ENCODE measurements around the gene PPIF. TPM values are rescaled to one million over a fixed set of nuclear protein-coding genes. Genes with fewer than 3 reads are reported as not detected.
A peak's percentile ranks its signal among the peaks of the same experiment; 100 is the strongest.

The PPIF gene
- total and polyA plus RNA-seq, 2 of the 4 experiments (the other 2 are of a cell fraction) = 29.2 to 130 TPM

GRCh38 chr10:79375321-79376077 lies 28.2 kb downstream of the PPIF start:
- H2AFZ ChIP-seq (replicated peaks; ENCODE audit: low read length, poor library complexity) = peak overlapping the region; percentile 87
- H3K27me3 ChIP-seq (ENCODE audit: control insufficient read depth, insufficient read depth, low read length) = no peaks in the 10 kb centered on the region
- dilution Hi-C loops (cut with HindIII; ENCODE audit: low sequenced_read_pairs, unreplicated experiment) (no loop called here), intact Hi-C loops (cut with micrococcal nuclease) (loop anchor here (2.0 to 10.0 kb wide), 2 partner anchors 159 to 233 kb away; no protein-coding TSS in a partner anchor), in situ Hi-C loops (cut with MboI; ENCODE audit: low sequenced_read_pairs) (loop anchor here (10.0 to 25.0 kb wide), 3 partner anchors 112 to 549 kb away; no protein-coding TSS in a partner anchor)
- H2AK5ac ChIP-seq (ENCODE audit: low read depth, low read length) = peak overlapping the region; percentile 83
- peaks cover 31% of the 10 kb centered on the region for H3K9me1 ChIP-seq (ENCODE audit: insufficient read depth, low read length)
- ATAC-seq (ENCODE audit: low read depth) (peak; percentile 46), DNase-seq (peak; percentile 59)
- peaks cover 20% of the 10 kb centered on the region for H3K4me1 ChIP-seq (ENCODE audit: control insufficient read depth, insufficient read depth, low read length)
- H3K9me3 ChIP-seq (ENCODE audit: control insufficient read depth, insufficient read depth, low read length) = no peaks in the 10 kb centered on the region
- peak overlapping the region; percentile 89; the same call in 2 of the 3 replicates for H2BK15ac ChIP-seq (ENCODE audit: low read depth, low read length)
- H3K27ac ChIP-seq (ENCODE audit: insufficient read depth, low read length) = no peak overlapping the region
- peak overlapping the region; percentile 92 for H4K91ac ChIP-seq (ENCODE audit: insufficient read depth, low read depth, low read length)
- ChIA-PET POLR2A (ENCODE audit: unreplicated experiment) (no interaction called here), CTCF (interaction anchor here (0.6 kb wide), 1 partner anchor 553 kb away, joined by 3 read pairs; no protein-coding TSS in a partner anchor)
- no peaks in the 10 kb centered on the region for H4K20me1 ChIP-seq (ENCODE audit: insufficient read depth, low read length)
- no peaks in the 10 kb centered on the region for H3K36me3 ChIP-seq (ENCODE audit: control insufficient read depth, insufficient read depth, low read length)
- H3K14ac ChIP-seq (replicated peaks; ENCODE audit: low read depth, low read length) = peak overlapping the region; percentile 70
- H2BK20ac ChIP-seq (ENCODE audit: low read depth, low read length) = peak overlapping the region; percentile 63
- H3K79me1 ChIP-seq (ENCODE audit: low read depth in 1 of 2, low read length in 2 of 2) = peaks cover 0 to 3% of the 10 kb centered on the region in 2 experiments; a peak in 1 of 4 replicates
- H2BK120ac ChIP-seq (ENCODE audit: low read depth, low read length) = peak overlapping the region; percentile 86
- peak overlapping the region; percentile 86 for H2AK9ac ChIP-seq (replicated peaks; ENCODE audit: low read depth, low read length, poor library complexity)
- no peak overlapping the region for H3K4me2 ChIP-seq (ENCODE audit: low read depth, low read length)
- H3K4ac ChIP-seq (ENCODE audit: low read depth, low read length) = peak overlapping the region; percentile 90
- H3K18ac ChIP-seq (ENCODE audit: low read depth, low read length) = peak overlapping the region; percentile 63
- H3K9ac ChIP-seq (ENCODE audit: low read depth, low read length) = no peak overlapping the region
- H4K5ac ChIP-seq (ENCODE audit: low read depth, low read length) = peak overlapping the region; percentile 94
- no peak overlapping the region for H3K4me3 ChIP-seq (ENCODE audit: insufficient read depth, low read depth, low read length)
- no peak overlapping the region for H3K23ac ChIP-seq (ENCODE audit: low read depth, low read length)
- H4K8ac ChIP-seq (ENCODE audit: low read depth in 2 of 2, low read length in 2 of 2) = peak overlapping the region; percentile 60 to 95; a peak in 3 of 4 replicates
- no peak overlapping the region for H3K56ac ChIP-seq (ENCODE audit: extremely low read depth, insufficient read depth, low read length)
- 80% methylated on average over 1 of the region's 6 CpGs; no CpG with 5 or more reads in 1 of the 2 experiments for WGBS, 2 experiments (ENCODE audit: extremely low coverage in 2 of 2, insufficient read length in 1 of 2)
- H2BK5ac ChIP-seq (ENCODE audit: low read depth, low read length, poor library complexity, severe bottlenecking) = peak overlapping the region; percentile 31
- BruUV-seq (replicated peaks) = no TSS peak
- TF ChIP-seq NFE2L2 (IDR thresholded peaks at IDR 0.05; ENCODE audit: low read depth, low read length) (peak; percentile 67), SMC3 (IDR thresholded peaks at IDR 0.05; ENCODE audit: low read depth, low read length) (no peak)
